Vagina (tissue), 2 donors: ENCODE data around the gene ARHGEF40. TPM values are rescaled to one million over a fixed set of nuclear protein-coding genes. Genes with fewer than 3 reads are reported as not detected.
A peak's percentile ranks its signal among the peaks of the same experiment; 100 is the strongest.

Experiments used
- DNase-seq, 2 donors: peaks; one replicate each; pipeline ENCODE4 v3.0.0-alpha.2; 2017; ENCODE audit errors: extremely low spot score in 2 of 2
- H3K27ac ChIP-seq: fragments of 200-600 bp; sonication (generic); one replicate; pipeline ENCODE4 v1.5.1; 2019
- H3K27me3 ChIP-seq: fragments of 200-600 bp; sonication (generic); one replicate; pipeline ENCODE4 v1.5.1; 2019
- H3K36me3 ChIP-seq, 2 donors: fragments of 200-600 bp; sonication (generic); one replicate each; pipeline ENCODE4 v1.5.1; 2017 to 2019
- H3K4me1 ChIP-seq: fragments of 200-600 bp; sonication (generic); one replicate; pipeline ENCODE4 v1.5.1; 2019
- H3K4me3 ChIP-seq, 2 donors: fragments of 200-600 bp; sonication (generic); 1 replicate in 1 of 2; 2 replicates in 1 of 2; pipeline ENCODE4 v1.5.1; 2016 to 2019
- H3K9me3 ChIP-seq: fragments of 200-600 bp; sonication (generic); one replicate; pipeline ENCODE4 v1.5.1; 2019
- CTCF ChIP-seq, 3 experiments: fragments of 450-650 bp in 2 of 3; fragments of 200-600 bp in 1 of 3; sonication (generic) in 1 of 3; IDR thresholded peaks; one replicate each; pipeline ENCODE4 v1.5.1; 2017 to 2019; ENCODE audit warnings: antibody characterized with exemption in 3 of 3, mild to moderate bottlenecking in 2 of 3, moderate library complexity in 2 of 3
- POLR2A ChIP-seq, 2 donors: fragments of 450-650 bp; IDR thresholded peaks; one replicate each; pipeline ENCODE4 v1.6.1; 2017; ENCODE audit warnings: antibody characterized with exemption in 2 of 2, mild to moderate bottlenecking in 2 of 2, moderate library complexity in 2 of 2
- POLR2AphosphoS5 ChIP-seq, 2 donors: sonication (generic); formaldehyde crosslinking; IDR thresholded peaks; one replicate each; pipeline ENCODE4 v1.9.0; 2017; ENCODE audit warnings: antibody characterized with exemption in 2 of 2, mild to moderate bottlenecking in 2 of 2, low read depth in 1 of 2; ENCODE audit not compliant: insufficient read depth in 1 of 2
- intact Hi-C: fragments of 100-400 bp; cut with DNase I; formaldehyde crosslinking; loops from one replicate; pipeline ENCODE4 v1.15.1; 2023
- total RNA-seq: library from RNA; depleted of rRNA; stranded (reverse); fragments of >200 nt; gene quantifications from one replicate; pipeline ENCODE4 v1.2.3, GENCODE V29; 2016

Gene ARHGEF40
- total RNA-seq, 1 donor from 2014 or later: 36.3 TPM

GRCh38 chr14:21095430-21096205 is 25.5 kb downstream of the ARHGEF40 start:
- intact Hi-C loops: no loop called here
- no peak for TF ChIP-seq POLR2AphosphoS5 (IDR thresholded peaks at IDR 0.05; ENCODE audit: insufficient read depth in 1 of 2, low read depth in 1 of 2)
- no peak for TF ChIP-seq POLR2A (IDR thresholded peaks at IDR 0.05)
- no peak for TF ChIP-seq CTCF (IDR thresholded peaks at IDR 0.05)
- Histone ChIP-seq H3K4me1 (peaks cover 40% of the 10 kb centered on the region), H3K36me3 (peaks cover 0 to 12% of the 10 kb centered on the region in 2 donors), H3K4me3 (no peak overlapping the region), H3K27ac (peak overlapping the region; percentile 95), H3K27me3 (no peaks in the 10 kb centered on the region), H3K9me3 (no peaks in the 10 kb centered on the region)
- DNase-seq: no peak

GRCh38 chr14:21096438-21096837 is 26.3 kb downstream of the ARHGEF40 start:
- Histone ChIP-seq H3K9me3 (no peaks in the 10 kb centered on the region), H3K36me3 (peaks cover 0 to 4% of the 10 kb centered on the region in 2 donors), H3K4me1 (peaks cover 44% of the 10 kb centered on the region), H3K27me3 (no peaks in the 10 kb centered on the region), H3K4me3 (no peak overlapping the region), H3K27ac (peak overlapping the region; percentile 95)
- no peak for DNase-seq
- intact Hi-C loops: no loop called here
- no peak for TF ChIP-seq CTCF (IDR thresholded peaks at IDR 0.05)

- H3K36me3 ChIP-seq: no peaks in the 10 kb centered on the region
- no peaks in the 10 kb centered on the region for H3K9me3 ChIP-seq
- DNase-seq: no peak
- H3K27ac ChIP-seq: peak overlapping the region; percentile 95
- no peak for TF ChIP-seq POLR2A (IDR thresholded peaks at IDR 0.05)
- TF ChIP-seq CTCF (IDR thresholded peaks at IDR 0.05): no peak
- no peak for TF ChIP-seq POLR2AphosphoS5 (IDR thresholded peaks at IDR 0.05; ENCODE audit: insufficient read depth in 1 of 2, low read depth in 1 of 2)
- H3K4me1 ChIP-seq: peaks cover 46% of the 10 kb centered on the region
- no peaks in the 10 kb centered on the region for H3K27me3 ChIP-seq
- peak overlapping the region; percentile 62 to 73 for H3K4me3 ChIP-seq
- intact Hi-C loops: no loop called here
Observed at GRCh38 chr14:21096978-21097635, 27.0 kb downstream of the ARHGEF40 start.

GRCh38 chr14:21097636-21098075 is 27.6 kb downstream of the ARHGEF40 start:
- Histone ChIP-seq H3K36me3 (no peaks in the 10 kb centered on the region), H3K27ac (peak overlapping the region; percentile 95), H3K27me3 (no peaks in the 10 kb centered on the region), H3K4me1 (peaks cover 49% of the 10 kb centered on the region), H3K4me3 (peak overlapping the region; percentile 62 to 73), H3K9me3 (no peaks in the 10 kb centered on the region)
- intact Hi-C loops: no loop called here
- TF ChIP-seq POLR2A (IDR thresholded peaks at IDR 0.05) (no peak), CTCF (IDR thresholded peaks at IDR 0.05) (no peak), POLR2AphosphoS5 (IDR thresholded peaks at IDR 0.05; ENCODE audit: insufficient read depth in 1 of 2, low read depth in 1 of 2) (no peak)
- no peak for DNase-seq
